HK-2 (cell line): ENCODE results near the gene KRTAP1-4.
A peak's percentile ranks its signal among the peaks of the same experiment; 100 is the strongest.
"Not testable (repeated sequence)": the region's sequence is repeated elsewhere in the genome, so short reads cannot be mapped to it uniquely, and the experiment has no call there.

Experiments
- DNase-seq: peaks from one replicate; pipeline ENCODE4 v3.0.0-alpha.2; 2018; ENCODE audit not compliant: unreplicated experiment

The KRTAP1-4 gene, protein sequence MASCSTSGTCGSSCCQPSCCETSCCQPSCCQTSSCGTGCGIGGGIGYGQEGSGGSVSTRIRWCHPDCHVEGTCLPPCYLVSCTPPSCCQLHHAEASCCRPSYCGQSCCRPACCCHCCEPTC

DNA sequence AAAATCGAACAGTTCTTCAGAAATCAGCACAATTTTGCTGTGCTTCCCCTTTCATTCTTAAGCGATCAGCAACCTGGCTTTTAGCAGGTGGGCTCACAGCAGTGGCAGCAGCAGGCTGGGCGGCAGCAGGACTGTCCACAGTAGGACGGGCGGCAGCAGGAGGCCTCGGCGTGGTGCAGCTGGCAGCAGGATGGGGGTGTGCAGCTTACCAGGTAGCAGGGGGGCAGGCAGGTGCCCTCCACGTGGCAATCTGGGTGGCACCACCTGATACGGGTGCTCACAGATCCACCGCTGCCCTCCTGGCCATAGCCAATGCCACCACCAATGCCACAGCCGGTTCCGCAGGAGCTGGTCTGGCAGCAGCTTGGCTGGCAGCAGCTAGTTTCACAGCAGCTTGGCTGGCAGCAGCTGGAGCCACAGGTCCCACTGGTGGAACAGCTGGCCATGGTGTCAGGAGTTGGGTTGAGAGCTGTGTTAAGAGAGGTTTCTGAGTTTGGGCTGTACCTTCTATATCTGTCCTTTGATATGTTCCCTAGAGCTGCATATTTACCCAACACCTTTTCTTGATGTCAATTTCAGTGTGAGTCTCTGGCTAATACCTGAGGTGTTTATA is at the start of gene KRTAP1-4:
Gene KRTAP1-4 (minus strand): TSS at position 563 of the 613 bp plus-strand sequence. CDS start 117 bp downstream, at position 446.
- DNase-seq, result no peak

DNA sequence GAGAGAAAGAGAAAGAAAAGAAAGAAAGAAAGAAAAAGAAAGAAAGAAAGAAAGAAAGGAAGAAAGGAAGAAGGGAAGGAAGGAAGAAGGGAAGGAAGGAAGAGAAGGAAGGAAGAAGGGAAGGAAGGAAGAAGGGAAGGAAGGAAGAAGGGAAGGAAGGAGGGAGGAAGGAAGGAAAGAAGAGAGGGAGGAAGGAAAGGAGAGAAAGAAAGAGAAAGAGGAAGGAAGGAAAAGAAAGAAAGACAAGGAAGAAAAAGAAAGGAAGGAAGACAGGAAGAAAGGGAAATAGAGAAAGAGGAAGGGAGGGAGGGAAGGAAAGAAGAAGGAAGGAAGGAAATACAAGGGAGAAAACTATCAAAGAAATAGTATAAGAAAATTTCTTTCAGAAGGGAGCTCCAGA is 46.8 kb upstream of the KRTAP1-4 start:
- DNase-seq, result no peak

DNA sequence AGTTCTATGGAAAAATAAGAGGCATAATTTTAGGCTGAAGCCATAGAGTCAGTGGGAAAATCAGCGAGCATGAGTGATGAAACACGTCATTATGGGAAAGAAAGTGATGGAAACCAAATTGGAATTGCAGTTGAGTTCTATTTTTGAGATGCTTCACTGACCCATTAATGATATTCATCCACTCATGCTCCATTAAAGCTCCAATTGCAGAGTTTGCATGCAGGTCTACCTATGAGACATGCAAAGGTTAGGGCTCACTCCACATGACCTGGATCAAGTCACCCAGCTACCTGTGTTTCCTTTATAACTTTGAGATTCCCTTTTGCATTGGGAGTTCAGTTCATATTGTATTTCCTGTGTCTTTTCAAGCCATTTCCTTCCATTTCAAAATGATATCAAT is 43.7 kb upstream of the KRTAP1-4 start:
- DNase-seq, result no peak

DNA sequence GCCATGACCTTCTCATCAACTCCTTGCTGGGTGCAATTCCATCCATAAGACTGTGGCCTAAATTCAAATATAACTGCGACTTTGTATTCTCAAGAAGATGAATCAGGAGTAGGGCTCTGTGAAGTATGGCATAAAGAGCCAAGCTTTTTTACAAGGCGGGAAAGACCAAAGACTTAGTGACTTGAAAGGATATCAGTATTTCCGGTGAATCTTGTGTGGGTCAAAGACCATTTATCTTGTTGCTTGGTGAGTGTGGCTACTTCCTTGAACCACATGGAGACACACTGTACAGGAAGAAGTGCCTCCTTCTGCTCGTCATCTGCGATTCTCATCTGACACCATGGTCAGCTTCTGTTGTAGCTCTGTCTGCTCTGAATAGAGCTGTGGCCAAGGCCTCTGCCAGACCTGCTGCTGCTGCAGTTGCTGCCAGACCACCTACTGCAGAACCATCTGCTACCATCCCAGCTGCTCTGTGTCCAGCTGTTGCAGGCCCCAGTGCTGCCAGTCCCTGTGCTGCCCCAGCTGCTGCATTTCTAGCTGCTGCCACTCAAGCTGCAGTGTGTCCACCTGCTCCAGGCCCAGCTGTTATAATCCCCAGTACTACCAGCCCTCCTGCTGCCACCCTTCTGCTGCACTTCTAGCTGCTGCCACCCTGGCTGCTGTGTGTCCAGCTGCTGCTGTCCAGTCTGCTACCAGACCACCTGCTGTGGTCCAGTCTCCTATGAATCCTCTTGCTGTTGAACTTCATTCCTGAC is 41.8 kb upstream of the KRTAP1-4 start:
- no peak for DNase-seq

DNA sequence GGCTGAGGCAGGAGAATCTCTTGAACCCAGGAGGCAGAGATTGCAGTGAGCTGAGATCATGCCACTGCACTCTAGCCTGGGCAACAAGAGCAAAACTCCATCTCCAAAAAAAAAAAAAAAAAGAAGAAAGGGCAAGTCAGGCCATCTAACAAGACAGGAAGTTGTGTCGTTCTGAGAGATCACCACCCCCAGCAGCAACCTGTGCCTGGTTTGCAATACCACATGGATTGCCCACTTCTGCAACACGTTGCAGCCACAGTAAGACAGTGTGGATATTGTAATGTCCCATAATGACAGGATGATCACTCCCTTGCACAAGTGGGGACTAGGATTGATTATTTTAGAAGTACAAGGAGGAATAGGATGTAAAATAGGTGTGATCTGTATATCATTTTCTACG is 39.0 kb upstream of the KRTAP1-4 start:
- no peak for DNase-seq

DNA sequence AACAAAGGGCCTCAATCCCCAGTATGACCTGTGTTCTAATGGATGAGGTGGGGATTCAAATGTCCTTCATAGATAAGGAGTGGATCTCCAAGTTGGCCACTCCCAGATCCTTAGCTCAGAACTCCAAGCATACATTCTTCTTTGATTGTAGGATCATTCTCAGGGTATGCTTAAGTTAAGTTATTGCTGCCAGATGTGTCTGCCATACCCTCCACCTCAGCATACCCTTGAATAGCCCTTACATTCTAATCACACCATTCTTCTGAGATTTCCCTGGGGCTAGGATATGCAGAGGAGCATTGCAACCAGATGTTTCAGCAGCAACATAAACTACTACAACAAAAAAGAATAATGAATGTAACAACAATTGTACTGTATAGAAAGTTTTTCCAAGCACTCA is 37.3 kb upstream of the KRTAP1-4 start:
- DNase-seq, result no peak

DNA sequence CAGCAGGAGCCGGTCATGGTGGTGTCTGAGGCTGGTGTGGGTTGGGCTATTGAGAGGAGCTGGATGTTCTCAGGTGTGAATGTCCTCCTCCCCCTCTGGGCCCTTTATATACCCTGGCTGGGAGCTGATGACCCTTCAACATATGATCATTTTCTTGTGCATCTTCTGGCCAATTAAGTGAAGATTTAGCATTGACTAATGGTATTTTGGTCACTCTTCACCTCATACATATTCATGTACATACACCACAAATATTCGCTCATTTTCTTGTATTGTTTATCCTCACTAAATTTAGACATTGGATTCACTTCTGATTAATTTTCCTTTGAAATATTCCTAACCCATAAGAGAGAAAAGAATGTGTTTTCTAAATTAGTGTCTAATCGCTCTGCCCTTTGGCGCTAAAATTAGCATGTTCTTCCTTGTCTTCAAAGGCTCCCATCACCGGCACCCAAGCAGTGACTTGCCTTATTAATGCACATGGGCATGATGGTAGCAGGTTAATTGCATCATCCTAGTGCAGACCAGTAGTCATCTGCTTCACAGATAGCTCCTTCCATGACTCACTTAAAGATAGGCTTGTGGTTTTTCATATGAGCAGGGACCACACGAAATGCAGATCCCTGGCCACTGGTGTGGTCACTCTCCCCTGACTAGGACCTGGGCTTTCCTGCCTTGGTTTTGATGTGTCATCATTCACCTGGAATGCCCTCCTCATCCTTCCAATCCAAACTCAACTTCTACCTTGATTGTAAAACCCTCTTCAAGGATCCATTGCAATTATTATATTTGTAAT is 36.0 kb upstream of the KRTAP1-4 start, which contains the start of gene KRTAP2-4:
Gene KRTAP2-4 (minus strand): TSS at position 51 of the 796 bp plus-strand sequence. CDS start 34 bp downstream, at position 17.
- peak; percentile 69 for DNase-seq

DNA sequence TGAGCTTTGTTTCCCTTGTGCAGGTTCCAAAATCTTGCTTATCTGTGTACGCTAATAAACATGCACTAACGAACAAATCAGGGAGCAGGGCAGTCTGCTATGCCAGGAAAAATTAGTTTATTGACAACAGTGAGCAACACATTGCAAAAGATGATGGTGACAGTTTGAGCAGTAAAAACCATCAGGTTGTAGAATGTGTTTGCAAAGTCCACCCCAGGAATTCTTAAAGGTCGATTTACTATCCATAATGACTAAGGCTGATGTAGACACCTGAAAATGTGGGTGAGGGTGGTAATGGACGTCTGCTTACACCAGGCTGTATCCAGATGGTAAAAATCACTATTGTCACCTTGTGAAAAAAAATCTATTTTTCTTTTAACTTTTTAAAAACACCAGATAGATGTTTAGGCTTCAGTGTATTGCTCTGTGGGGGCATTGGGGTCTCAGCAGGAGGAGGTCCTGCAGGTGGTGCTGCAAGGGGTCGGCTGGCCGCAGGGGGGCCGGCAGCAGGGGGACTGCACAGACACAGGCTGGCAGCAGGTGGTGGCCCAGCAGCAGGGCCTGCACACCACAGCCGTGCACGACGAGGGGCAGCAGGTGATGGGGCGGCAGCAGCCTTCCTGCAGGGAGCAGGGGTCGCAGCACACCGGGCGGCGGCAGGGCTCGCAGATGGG is 35.2 kb upstream of the KRTAP1-4 start:
- DNase-seq, result not testable (repeated sequence)

DNA sequence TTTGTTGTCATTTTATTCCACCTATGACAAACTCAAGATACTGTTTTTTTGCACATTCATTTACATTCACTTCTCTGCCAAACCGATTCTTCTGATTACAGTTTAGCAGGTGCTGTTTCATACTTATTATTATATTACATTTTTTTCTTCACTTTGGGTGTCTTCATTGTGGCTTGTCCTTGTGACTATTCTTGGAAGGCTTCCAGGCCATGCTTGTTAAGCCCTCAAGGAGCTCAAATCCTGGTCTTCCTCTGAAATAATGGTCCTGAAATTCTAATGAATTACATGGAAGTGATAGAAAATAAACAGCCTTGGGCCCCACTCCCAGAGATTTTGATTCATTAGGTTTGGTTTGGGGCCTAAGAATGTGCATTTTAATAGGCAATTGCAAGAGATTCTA is 34.3 kb upstream of the KRTAP1-4 start:
- no peak for DNase-seq

DNA sequence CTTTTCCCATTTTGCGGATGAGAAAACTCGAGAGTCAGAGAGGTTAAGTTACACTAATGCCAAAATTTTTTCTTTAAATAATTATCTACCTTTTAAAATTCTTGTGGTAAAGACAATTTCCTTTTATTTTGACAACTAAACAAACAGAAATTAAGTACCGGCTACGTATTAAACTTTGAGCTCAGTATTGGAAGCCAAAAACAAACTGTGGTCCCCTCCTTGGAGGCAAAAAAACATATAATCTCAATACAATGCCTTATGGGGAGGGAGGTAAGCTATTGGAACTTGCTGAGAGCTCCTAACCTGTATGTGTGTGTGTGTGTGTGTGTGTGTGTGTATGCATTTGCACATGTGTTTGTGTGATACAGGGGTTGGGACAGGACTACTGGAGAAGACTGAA is 33.5 kb upstream of the KRTAP1-4 start:
- DNase-seq, result no peak

DNA sequence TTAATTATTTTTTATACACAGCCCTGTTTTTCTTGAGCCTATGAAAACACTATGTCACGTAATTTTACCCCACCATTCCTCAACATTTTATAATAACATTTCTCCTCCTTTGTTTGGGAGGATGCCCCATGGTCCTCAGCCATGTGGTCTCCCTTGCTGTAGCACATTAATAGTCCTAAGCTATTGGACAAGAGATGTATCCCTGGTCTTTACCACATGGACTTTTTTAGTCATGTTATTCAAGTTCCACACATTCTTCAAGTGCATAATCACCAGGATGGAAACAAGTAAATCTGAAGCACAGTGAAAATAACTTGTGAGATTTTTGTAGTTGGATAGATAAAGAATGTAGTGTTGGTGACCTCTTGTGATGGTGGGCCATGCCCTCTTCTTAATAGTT is 32.0 kb upstream of the KRTAP1-4 start:
- no peak for DNase-seq

DNA sequence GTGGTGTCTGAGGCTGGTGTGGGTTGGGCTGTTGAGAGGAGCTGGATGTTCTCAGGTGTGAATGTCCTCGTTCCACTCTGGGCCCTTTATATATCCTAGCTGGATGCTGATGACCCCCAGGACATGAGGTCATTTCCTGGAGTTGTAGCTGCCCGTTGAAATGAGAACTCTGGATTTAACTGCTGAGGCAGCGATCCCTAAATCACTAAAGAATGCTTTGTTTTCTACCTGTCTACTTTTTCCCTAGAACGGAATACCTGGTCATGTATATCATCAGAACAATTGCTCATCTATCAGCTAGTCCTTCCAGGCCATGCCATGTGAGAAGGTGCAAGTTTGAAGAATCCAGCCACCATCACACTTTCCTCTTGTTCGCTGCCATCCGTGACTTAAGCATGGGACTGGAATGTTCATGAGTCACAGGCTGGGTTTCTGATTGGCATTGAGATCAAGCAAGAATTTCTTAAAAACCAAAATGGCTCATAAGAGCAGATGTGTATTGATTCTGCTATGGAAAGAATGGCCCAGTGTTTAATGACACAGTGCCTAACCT is 30.1 kb upstream of the KRTAP1-4 start, which contains the start of gene KRTAP2-3:
Gene KRTAP2-3 (minus strand): TSS at position 63 of the 553 bp plus-strand sequence. CDS start 64 bp downstream, outside the sequence.
- peak; percentile 81 for DNase-seq

DNA sequence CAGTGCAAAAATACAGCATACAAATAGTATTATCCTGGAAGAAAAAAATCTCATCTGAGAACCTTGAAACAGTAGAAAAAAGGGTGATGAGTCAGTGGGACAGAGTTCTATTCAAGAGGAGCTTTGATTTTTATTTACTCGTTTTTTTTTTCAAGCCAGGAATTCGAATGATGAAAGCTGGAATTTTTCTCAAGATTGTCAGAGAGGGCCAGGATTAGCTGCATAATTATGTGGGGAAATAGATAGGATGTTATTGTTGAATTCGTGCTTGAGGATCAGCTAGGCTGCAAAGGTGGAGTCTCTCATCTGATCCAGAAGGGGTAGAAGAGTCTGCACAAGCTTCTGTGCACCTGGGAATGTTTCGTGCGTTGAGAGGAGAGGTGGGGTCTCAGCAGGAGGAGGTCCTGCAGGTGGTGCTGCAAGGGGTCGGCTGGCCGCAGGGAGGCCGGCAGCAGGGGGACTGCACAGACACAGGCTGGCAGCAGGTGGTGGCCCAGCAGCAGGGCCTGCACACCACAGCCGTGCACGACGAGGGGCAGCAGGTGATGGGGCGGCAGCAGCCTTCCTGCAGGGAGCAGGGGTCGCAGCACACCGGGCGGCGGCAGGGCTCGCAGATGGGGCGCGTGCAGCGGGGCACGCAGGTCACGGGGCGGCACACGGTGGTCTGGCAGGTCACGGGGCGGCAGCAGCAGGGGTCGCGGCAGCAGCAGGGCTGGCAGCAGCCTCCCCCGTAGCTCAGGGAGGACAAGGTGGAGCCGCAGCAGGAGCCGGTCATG is 29.5 kb upstream of the KRTAP1-4 start:
- DNase-seq, result not testable (repeated sequence)

DNA sequence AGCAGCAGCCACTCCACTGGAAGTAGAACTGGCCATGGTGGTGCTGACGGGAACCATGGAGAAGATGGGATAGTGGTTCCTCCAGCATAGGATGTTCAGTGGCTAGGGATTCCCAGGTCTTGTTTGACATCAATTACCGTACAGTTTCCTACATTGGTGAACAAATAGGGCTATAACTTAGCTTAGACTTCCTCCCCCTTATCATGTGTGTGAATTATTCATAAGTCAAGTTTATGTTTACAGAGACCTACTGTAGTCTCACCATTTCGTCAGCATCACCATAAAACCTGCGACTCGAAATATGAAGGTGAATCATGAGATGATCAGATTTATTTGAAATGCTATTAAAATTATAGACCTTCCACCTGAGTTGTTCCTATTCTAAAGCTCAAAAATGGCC is 28.7 kb upstream of the KRTAP1-4 start:
- DNase-seq, result no peak

DNA sequence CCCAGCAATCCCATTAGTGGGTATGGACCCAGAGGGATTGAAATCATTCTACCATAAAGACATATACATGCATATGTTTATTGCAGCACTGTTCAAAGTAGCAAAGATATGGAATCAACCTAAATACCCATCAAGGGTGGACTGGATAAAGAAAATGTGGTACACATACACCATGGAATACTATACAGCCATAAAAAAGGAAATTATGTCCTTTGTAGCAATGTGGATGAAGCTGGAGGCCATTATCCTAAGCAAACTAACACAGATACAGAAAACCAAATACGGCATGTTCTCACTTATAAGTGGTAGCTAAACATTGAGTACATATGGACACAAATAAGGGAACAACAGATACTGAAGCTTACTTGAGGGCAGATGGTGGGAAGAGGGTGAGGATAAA is 27.6 kb upstream of the KRTAP1-4 start:
- no peak for DNase-seq

DNA sequence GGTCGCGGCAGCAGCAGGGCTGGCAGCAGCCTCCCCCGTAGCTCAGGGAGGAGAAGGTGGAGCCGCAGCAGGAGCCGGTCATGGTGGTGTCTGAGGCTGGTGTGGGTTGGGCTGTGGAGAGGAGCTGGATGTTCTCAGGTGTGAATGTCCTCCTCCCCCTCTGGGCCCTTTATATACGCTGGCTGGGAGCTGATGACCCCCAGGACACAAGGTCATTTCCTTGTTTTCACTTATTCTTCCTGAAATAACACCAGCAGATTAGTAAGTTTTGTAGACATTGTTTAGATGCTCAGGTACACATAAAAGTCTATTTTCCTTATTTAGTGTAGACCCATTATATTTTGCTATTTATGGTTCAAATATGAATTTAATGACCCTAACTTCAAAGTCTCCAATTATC is 25.1 kb upstream of the KRTAP1-4 start, which contains the start of gene KRTAP2-2:
Gene KRTAP2-2 (minus strand): TSS at position 101 of the 400 bp plus-strand sequence. CDS start 19 bp downstream, at position 82.
- DNase-seq, result not testable (repeated sequence)

DNA sequence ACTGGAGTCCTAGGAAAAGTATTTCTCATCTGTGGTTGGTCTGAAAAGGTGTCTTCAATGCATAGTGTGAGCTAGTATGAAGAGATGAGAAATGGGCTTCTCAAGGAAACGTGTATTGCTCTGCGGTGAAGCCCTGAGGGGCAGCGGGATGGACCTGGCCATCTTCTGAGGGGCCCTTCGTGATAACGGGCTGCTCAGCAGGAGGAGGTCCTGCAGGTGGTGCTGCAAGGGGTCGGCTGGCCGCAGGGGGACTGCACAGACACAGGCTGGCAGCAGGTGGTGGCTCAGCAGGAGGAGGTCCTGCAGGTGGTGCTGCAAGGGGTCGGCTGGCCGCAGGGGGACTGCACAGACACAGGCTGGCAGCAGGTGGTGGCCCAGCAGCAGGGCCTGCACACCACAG is 24.6 kb upstream of the KRTAP1-4 start:
- not testable (repeated sequence) for DNase-seq

DNA sequence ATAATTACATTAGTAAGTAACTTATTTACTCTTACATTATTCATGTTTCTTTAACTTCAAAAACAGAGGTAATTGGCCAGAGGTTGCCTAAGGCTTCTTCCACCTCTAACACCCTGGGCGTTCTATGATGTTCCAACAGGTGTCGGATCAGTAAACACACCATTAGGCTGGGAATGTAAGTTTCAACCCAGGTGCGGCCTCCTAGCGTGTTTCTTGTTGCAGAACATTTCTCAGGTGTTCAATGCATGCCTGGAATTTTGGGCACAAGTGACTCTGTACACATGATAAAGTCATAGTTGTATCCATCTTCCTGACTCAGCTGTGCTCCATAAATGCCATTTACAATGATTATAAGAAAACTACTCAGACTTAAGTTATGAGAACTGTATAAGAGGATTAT is 24.0 kb upstream of the KRTAP1-4 start:
- DNase-seq, result no peak

DNA sequence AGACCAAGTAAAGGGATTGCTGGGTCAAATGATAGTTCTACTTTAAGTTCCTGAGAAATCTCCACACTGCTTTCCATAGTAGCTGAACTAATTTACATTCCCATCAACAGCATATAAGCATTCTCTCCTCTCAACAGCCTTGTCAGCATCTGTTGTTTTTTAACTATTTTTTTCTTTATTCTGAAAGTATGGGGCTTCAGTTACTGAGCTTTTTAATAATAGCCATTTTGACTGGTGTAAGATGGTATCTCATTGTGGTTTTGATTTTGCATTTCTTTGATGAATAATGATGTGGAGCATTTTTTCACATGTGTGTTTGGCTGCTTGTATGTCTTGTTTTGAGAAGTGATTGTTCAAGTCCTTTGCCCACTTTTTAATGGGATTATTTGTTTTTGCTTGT is 22.6 kb upstream of the KRTAP1-4 start:
- DNase-seq, result no peak

DNA sequence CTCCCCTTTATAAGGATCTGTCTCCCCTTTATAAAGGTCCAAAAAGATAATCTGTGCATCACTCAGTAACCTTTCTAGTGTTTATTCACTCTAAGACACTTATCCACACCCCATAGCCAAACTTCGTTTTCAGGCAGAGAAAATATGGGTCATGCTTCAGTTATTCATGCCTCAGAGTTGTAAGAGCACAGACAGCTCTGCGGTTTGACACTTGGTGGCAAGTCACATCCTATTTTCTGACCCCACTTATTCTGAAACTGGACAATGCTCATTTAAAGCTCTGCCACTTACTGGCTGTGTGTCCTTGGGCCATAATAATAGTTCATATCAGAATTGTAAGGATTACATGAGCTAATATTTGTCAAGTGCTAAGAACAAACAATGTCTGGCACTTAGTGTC is 19.1 kb upstream of the KRTAP1-4 start:
- DNase-seq, result no peak
